ENCODE measurements around the gene MEGF10. TPM values are rescaled to one million over a fixed set of nuclear protein-coding genes. Genes with fewer than 3 reads are reported as not detected.

Gene MEGF10
- total RNA-seq, 1 donor from 2014 or later = 33.0 TPM

- DNase-seq (ENCODE audit: low spot score in 2 of 2) (no peak), FAIRE-seq (no peak)
These were observed 216.0 kb downstream of the MEGF10 start for GRCh38 chr5:127506616-127507015.

DNA sequence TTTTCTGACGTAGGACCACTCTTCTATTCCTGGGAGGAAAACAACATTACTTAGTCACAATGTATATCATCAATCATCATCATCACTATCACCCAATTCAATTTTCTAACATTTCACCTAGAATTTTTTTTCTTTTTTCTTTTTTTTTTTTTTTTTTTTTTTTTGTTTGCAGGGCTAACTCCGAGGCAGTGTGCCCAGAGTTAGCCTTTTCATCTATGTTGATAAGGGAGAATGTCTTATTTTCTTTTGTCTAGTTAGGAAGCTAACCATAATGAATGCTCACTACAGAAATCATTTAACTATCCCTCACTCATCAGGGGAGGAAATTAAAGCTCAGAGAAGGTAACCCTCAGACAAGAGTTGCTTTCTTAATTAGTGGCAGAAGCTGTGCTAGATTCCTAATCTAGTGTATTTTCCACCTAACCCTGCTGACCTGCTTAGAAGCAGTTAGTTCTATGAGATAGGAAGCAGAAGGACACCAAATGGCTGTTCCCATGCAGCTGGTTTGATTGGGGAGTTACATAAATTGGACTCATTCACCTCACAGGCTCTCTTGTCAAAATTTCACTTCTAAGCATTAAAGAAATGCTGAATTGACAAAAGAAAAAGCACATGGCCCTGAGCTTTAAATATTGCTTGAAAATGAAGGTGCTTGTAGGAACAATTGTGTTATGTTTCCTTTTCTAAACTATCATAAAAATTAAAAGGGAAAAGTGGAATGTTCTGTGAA, 218.2 kb downstream of the MEGF10 start:
- FAIRE-seq (peak; percentile 21), DNase-seq (ENCODE audit: low spot score in 2 of 2) (no peak)

Small RNAs within 50 kb of the gene (small RNA-seq; reads per million reads assigned to genes)
- not detected for gene AC010424.1

Other genes with a start within 250 kb of the MEGF10 start
- gene C5orf63, start 217.3 kb upstream of the MEGF10 start, total RNA-seq = 7.7 TPM
- 48.5 TPM for gene PRRC1, start 226.8 kb downstream of the MEGF10 start, total RNA-seq